B cell (primary cell): ENCODE data around the gene ZNF18.

Source experiments
- EZH2 ChIP-seq: IDR thresholded peaks from 2 replicates; pipeline ENCODE4 v1.6.1; 2012; ENCODE audit warnings: borderline replicate concordance, low read depth, mild to moderate bottlenecking, moderate library complexity, low read length; ENCODE audit not compliant: insufficient read depth, poor library complexity, severe bottlenecking
- TF ChIP-seq, protein P1 (sequence below): fragments of 200-600 bp; IDR thresholded peaks from one replicate; pipeline ENCODE4 v1.8.0; 2022; ENCODE audit warnings: antibody characterized with exemption, mild to moderate bottlenecking

DNA sequence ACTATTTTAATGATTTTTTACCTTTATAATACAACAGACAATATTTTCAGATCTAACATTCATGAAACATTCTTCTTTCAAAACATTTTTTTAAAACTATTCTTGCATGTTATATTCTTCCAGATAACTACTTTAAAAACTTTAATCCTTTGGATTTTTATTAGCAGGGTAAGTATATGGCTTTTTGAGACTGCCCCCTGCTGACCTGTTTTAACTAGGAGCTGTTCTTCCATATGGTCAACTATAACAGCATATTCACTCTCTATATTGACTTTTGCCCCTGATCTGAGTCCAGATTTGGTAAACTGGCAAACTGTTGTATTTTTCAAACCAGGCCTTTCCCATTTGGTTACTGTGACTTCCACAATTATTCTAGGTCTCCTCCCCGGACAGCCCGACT is 16.5 kb downstream of the ZNF18 start:
- no peak for TF ChIP-seq EZH2
- TF ChIP-seq, protein P1, sequence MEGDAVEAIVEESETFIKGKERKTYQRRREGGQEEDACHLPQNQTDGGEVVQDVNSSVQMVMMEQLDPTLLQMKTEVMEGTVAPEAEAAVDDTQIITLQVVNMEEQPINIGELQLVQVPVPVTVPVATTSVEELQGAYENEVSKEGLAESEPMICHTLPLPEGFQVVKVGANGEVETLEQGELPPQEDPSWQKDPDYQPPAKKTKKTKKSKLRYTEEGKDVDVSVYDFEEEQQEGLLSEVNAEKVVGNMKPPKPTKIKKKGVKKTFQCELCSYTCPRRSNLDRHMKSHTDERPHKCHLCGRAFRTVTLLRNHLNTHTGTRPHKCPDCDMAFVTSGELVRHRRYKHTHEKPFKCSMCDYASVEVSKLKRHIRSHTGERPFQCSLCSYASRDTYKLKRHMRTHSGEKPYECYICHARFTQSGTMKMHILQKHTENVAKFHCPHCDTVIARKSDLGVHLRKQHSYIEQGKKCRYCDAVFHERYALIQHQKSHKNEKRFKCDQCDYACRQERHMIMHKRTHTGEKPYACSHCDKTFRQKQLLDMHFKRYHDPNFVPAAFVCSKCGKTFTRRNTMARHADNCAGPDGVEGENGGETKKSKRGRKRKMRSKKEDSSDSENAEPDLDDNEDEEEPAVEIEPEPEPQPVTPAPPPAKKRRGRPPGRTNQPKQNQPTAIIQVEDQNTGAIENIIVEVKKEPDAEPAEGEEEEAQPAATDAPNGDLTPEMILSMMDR = no peak
